Testis (tissue), 2 donors: ENCODE results near the gene RAB22A.

Experiments used
- POLR2A ChIP-seq: fragments of 450-650 bp; IDR thresholded peaks from one replicate; pipeline ENCODE4 v1.6.1; 2017; ENCODE audit warnings: antibody characterized with exemption, mild to moderate bottlenecking, moderate library complexity
- TF ChIP-seq, protein P1 (sequence below), 3 experiments: fragments of 450-650 bp in 2 of 3; fragments of 200-600 bp in 1 of 3; sonication (generic) in 1 of 3; IDR thresholded peaks; one replicate each; pipeline ENCODE4 v1.5.1; 2016 to 2019; ENCODE audit warnings: antibody characterized with exemption in 3 of 3, mild to moderate bottlenecking in 2 of 3, moderate library complexity in 1 of 3

DNA sequence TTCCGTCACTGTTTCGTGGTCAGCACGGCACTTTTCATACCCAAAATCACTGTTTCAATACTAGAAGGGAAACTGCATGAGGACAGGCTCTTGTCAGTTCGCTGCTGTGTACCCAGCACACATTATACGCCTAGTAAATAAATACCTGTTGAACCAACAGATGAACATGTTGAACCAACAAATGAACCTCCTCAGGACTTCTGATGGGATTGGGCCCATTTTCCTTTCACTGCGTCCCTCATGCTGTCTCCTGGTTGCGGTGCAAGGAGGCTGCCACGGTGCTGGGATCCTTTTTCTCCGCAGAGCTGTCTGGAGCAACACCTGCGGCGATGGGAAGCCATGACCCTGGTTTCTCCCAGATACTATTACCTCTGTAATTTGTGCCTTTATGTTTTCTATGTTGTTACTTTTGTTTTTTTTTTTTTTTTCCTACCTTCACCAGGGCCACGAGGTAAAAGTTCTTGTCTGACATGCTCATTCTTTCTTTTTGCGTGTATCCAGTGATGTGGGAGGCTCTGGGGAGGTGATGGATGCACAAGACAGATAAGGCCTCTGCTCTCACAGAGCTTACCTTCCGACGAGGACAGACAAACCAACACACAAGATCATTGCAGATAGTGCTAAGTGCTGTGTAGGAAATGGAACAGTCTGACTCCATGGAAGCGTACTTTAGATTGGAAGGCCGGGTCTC lies 80.6 kb downstream of the RAB22A start:
- TF ChIP-seq POLR2A = no peak
- TF ChIP-seq, protein P1, sequence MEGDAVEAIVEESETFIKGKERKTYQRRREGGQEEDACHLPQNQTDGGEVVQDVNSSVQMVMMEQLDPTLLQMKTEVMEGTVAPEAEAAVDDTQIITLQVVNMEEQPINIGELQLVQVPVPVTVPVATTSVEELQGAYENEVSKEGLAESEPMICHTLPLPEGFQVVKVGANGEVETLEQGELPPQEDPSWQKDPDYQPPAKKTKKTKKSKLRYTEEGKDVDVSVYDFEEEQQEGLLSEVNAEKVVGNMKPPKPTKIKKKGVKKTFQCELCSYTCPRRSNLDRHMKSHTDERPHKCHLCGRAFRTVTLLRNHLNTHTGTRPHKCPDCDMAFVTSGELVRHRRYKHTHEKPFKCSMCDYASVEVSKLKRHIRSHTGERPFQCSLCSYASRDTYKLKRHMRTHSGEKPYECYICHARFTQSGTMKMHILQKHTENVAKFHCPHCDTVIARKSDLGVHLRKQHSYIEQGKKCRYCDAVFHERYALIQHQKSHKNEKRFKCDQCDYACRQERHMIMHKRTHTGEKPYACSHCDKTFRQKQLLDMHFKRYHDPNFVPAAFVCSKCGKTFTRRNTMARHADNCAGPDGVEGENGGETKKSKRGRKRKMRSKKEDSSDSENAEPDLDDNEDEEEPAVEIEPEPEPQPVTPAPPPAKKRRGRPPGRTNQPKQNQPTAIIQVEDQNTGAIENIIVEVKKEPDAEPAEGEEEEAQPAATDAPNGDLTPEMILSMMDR (IDR thresholded peaks at IDR 0.05) = no peak
